Measurements from ENCODE around the gene MAN2B2.
A peak's percentile ranks its signal among the peaks of the same experiment; 100 is the strongest.
"Not testable (repeated sequence)": the region's sequence is repeated elsewhere in the genome, so short reads cannot be mapped to it uniquely, and the experiment has no call there.

Gene MAN2B2

GRCh38 chr4:6618386-6619115 lies 43.6 kb downstream of the MAN2B2 start:
- DNase-seq, result no peak

- no peak for DNase-seq
Measured at GRCh38 chr4:6619116-6619465, 44.1 kb downstream of the MAN2B2 start.

- no peak for DNase-seq
Measured at GRCh38 chr4:6619466-6620255, 44.7 kb downstream of the MAN2B2 start.

- DNase-seq, result no peak
Measured at GRCh38 chr4:6620296-6620695, 45.3 kb downstream of the MAN2B2 start.

GRCh38 chr4:6620891-6621555 lies 46.0 kb downstream of the MAN2B2 start:
- no peak for DNase-seq

GRCh38 chr4:6621556-6621927 lies 46.6 kb downstream of the MAN2B2 start:
- DNase-seq, result no peak

GRCh38 chr4:6622744-6623143 lies 47.8 kb downstream of the MAN2B2 start:
- DNase-seq, result no peak

- no peak for DNase-seq
Measured at GRCh38 chr4:6625256-6625655, 50.3 kb downstream of the MAN2B2 start.

GRCh38 chr4:6626066-6626465 lies 51.1 kb downstream of the MAN2B2 start:
- no peak for DNase-seq

GRCh38 chr4:6627832-6628231 lies 52.8 kb downstream of the MAN2B2 start:
- no peak for DNase-seq

- DNase-seq, result not testable (repeated sequence)
Measured at GRCh38 chr4:6628484-6628883, 53.5 kb downstream of the MAN2B2 start.

GRCh38 chr4:6632125-6632524 lies 57.1 kb downstream of the MAN2B2 start:
- no peak for DNase-seq

GRCh38 chr4:6633091-6633906 lies 58.3 kb downstream of the MAN2B2 start:
- no peak for DNase-seq

GRCh38 chr4:6634746-6635145 lies 59.8 kb downstream of the MAN2B2 start:
- DNase-seq, result no peak

- no peak for DNase-seq
Measured at GRCh38 chr4:6639137-6639680, 64.2 kb downstream of the MAN2B2 start.

- DNase-seq, result peak; percentile 98
Measured at GRCh38 chr4:6640292-6641163, 65.5 kb downstream of the MAN2B2 start, which contains the start of gene MRFAP1. TSS of gene MRFAP1 (plus strand) at chr4:6640685. CDS start at chr4:6640863, 178 bp downstream.

- DNase-seq, result peak; percentile 84
Measured at GRCh38 chr4:6641164-6641970, 66.4 kb downstream of the MAN2B2 start.

GRCh38 chr4:6641971-6642320 lies 67.0 kb downstream of the MAN2B2 start:
- no peak for DNase-seq

- peak; percentile 51 for DNase-seq
Measured at GRCh38 chr4:6643141-6643847, 68.3 kb downstream of the MAN2B2 start.

All from activated effector memory CD4-positive, alpha-beta T cell treated with anti-CD3 and anti-CD28 coated beads, Interleukin-2, amount 50 U/mL, for 16 hours (primary cell).